ENCODE data around the gene SEMA3G.

DNA sequence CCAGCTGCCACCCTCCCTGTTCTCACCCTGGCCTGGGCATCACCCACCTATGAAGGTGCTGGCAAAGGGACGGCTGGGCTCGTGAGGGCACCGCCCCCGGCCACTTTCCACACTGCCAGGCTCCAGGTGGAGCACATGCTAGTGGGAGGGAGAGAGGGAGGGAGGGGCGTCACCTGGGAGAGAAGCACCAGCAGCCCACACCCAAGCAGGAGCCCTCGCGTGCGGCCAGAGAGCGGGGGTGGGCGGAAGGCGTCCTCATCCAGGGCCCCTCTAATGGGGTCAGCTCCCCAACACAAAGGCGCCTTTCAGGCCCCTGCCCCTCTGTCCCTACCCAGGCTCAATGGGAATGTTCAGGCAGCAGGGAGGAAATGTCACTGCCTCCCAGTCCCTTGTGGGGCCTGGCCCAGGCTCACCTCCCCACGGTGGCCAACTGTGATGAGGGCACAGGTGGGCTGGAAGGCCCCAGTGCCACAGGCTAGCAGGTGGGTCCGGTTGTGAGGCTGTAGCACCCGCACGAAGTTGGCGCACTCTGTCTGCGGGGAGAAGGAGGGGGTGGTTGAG lies 3.1 kb downstream of the SEMA3G start:
- TF ChIP-seq, protein P1, sequence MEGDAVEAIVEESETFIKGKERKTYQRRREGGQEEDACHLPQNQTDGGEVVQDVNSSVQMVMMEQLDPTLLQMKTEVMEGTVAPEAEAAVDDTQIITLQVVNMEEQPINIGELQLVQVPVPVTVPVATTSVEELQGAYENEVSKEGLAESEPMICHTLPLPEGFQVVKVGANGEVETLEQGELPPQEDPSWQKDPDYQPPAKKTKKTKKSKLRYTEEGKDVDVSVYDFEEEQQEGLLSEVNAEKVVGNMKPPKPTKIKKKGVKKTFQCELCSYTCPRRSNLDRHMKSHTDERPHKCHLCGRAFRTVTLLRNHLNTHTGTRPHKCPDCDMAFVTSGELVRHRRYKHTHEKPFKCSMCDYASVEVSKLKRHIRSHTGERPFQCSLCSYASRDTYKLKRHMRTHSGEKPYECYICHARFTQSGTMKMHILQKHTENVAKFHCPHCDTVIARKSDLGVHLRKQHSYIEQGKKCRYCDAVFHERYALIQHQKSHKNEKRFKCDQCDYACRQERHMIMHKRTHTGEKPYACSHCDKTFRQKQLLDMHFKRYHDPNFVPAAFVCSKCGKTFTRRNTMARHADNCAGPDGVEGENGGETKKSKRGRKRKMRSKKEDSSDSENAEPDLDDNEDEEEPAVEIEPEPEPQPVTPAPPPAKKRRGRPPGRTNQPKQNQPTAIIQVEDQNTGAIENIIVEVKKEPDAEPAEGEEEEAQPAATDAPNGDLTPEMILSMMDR (IDR thresholded peaks at IDR 0.05; ENCODE audit: insufficient read depth, low read length), result no peak
- TF ChIP-seq, protein P2, sequence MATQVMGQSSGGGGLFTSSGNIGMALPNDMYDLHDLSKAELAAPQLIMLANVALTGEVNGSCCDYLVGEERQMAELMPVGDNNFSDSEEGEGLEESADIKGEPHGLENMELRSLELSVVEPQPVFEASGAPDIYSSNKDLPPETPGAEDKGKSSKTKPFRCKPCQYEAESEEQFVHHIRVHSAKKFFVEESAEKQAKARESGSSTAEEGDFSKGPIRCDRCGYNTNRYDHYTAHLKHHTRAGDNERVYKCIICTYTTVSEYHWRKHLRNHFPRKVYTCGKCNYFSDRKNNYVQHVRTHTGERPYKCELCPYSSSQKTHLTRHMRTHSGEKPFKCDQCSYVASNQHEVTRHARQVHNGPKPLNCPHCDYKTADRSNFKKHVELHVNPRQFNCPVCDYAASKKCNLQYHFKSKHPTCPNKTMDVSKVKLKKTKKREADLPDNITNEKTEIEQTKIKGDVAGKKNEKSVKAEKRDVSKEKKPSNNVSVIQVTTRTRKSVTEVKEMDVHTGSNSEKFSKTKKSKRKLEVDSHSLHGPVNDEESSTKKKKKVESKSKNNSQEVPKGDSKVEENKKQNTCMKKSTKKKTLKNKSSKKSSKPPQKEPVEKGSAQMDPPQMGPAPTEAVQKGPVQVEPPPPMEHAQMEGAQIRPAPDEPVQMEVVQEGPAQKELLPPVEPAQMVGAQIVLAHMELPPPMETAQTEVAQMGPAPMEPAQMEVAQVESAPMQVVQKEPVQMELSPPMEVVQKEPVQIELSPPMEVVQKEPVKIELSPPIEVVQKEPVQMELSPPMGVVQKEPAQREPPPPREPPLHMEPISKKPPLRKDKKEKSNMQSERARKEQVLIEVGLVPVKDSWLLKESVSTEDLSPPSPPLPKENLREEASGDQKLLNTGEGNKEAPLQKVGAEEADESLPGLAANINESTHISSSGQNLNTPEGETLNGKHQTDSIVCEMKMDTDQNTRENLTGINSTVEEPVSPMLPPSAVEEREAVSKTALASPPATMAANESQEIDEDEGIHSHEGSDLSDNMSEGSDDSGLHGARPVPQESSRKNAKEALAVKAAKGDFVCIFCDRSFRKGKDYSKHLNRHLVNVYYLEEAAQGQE (IDR thresholded peaks at IDR 0.05; ENCODE audit: insufficient replicate concordance, low read depth), result no peak
- TF ChIP-seq GABPA (IDR thresholded peaks at IDR 0.05; ENCODE audit: low read depth), result no peak
- no peak for TF ChIP-seq POLR2AphosphoS5 (IDR thresholded peaks at IDR 0.05; ENCODE audit: low read depth)
- no peak for TF ChIP-seq SPI1 (IDR thresholded peaks at IDR 0.05; ENCODE audit: borderline replicate concordance, low read depth)

Measured in HL-60 (cell line).